SK-MEL-5 (cell line): Measurements from ENCODE around the gene AKNA. TPM values are rescaled to one million over a fixed set of nuclear protein-coding genes. Genes with fewer than 3 reads are reported as not detected.

Experiments used
- DNase-seq: peaks from one replicate; pipeline ENCODE4 v3.0.0-alpha.2; 2016; ENCODE audit warnings: low read depth, low spot score
- in situ Hi-C: cut with HindIII; loops from 2 replicates; pipeline ENCODE4 v1.10.0; 2016; ENCODE audit warnings: low sequenced_read_pairs, high pct_unique_total_duplicates, low pct_unique_long_range_greater_than_20kb
- total RNA-seq: library from RNA; depleted of rRNA; stranded (reverse); fragments of >200 nt; shearing (Covaris generic); gene quantifications from 2 replicates; pipeline ENCODE4 v1.2.3, GENCODE V29; 2014

The AKNA gene
- total RNA-seq, 1 experiment from 2014 or later, result 5.5 TPM

GRCh38 chr9:114294664-114295063 is 93.1 kb downstream of the AKNA start:
- in situ Hi-C loops, result no loop called here
- DNase-seq, result no peak

GRCh38 chr9:114291886-114292590 is 95.7 kb downstream of the AKNA start:
- DNase-seq, result no peak
- in situ Hi-C loops, result no loop called here

GRCh38 chr9:114291064-114291474 is 96.7 kb downstream of the AKNA start:
- DNase-seq, result peak; percentile 70
- in situ Hi-C loops, result no loop called here

- DNase-seq, result no peak
- in situ Hi-C loops, result no loop called here
These were observed 97.2 kb downstream of the AKNA start for GRCh38 chr9:114290561-114290986.

GRCh38 chr9:114289571-114290481 is 98.0 kb downstream of the AKNA start:
- DNase-seq, result no peak

GRCh38 chr9:114289106-114289505 is 98.7 kb downstream of the AKNA start:
- in situ Hi-C loops, result no loop called here
- DNase-seq, result no peak

More at GRCh38 chr9:114289571-114290481, 98.0 kb downstream of the AKNA start:
- in situ Hi-C loops, result no loop called here

- in situ Hi-C loops, result no loop called here
- DNase-seq, result no peak
These were observed 99.3 kb downstream of the AKNA start for GRCh38 chr9:114288193-114289091.

GRCh38 chr9:114287763-114288192 is 100.0 kb downstream of the AKNA start:
- in situ Hi-C loops, result no loop called here

GRCh38 chr9:114287001-114287762 is 100.6 kb downstream of the AKNA start:
- no peak for DNase-seq
- in situ Hi-C loops, result no loop called here

More at GRCh38 chr9:114287763-114288192, 100.0 kb downstream of the AKNA start:
- DNase-seq, result no peak

GRCh38 chr9:114286146-114286679 is 101.6 kb downstream of the AKNA start:
- in situ Hi-C loops, result no loop called here
- DNase-seq, result no peak

GRCh38 chr9:114285166-114285867 is 102.5 kb downstream of the AKNA start:
- no peak for DNase-seq
- in situ Hi-C loops, result no loop called here

GRCh38 chr9:114284316-114285060 is 103.3 kb downstream of the AKNA start:
- no peak for DNase-seq
- in situ Hi-C loops, result no loop called here
